DOHH2 (cell line): Measurements from ENCODE around the gene NPAS3.

ENCODE experiments used
- H3F3A ChIP-seq: fragments of 200-600 bp; sonication (generic), shearing (Covaris generic); 2 replicates; pipeline ENCODE4 v1.6.0; 2016; ENCODE audit warnings: antibody characterized with exemption, mild to moderate bottlenecking; ENCODE audit not compliant: control insufficient read depth, insufficient read depth
- H3K27ac ChIP-seq: fragments of 200-600 bp; sonication (generic); 2 replicates; pipeline ENCODE4 v1.5.1; 2014; ENCODE audit warnings: low read depth, mild to moderate bottlenecking, low read length, moderate library complexity
- H3K27me3 ChIP-seq: fragments of 200-600 bp; sonication (generic); 2 replicates; pipeline ENCODE4 v1.6.1; 2014; ENCODE audit warnings: mild to moderate bottlenecking, low read length, mixed read lengths; ENCODE audit not compliant: control insufficient read depth
- H3K36me3 ChIP-seq: fragments of 200-600 bp; sonication (generic); 2 replicates; pipeline ENCODE4 v1.6.1; 2014; ENCODE audit warnings: mild to moderate bottlenecking, low read length, moderate library complexity, mixed read lengths; ENCODE audit not compliant: control insufficient read depth
- H3K4me1 ChIP-seq: fragments of 200-600 bp; sonication (generic); 2 replicates; pipeline ENCODE4 v1.6.1; 2014; ENCODE audit warnings: mild to moderate bottlenecking, low read length, mixed read lengths; ENCODE audit not compliant: control insufficient read depth
- H3K4me2 ChIP-seq: fragments of 200-600 bp; sonication (generic); 2 replicates; pipeline ENCODE4 v1.6.0; 2014; ENCODE audit warnings: mild to moderate bottlenecking, low read length, moderate library complexity
- H3K4me3 ChIP-seq: fragments of 200-600 bp; sonication (generic); 2 replicates; pipeline ENCODE4 v1.5.1; 2014; ENCODE audit warnings: mild to moderate bottlenecking, low read length, mixed read lengths
- H3K79me2 ChIP-seq: fragments of 200-600 bp; sonication (generic); 2 replicates; pipeline ENCODE4 v1.6.1; 2014; ENCODE audit warnings: mild to moderate bottlenecking, low read length, mixed read lengths; ENCODE audit not compliant: control insufficient read depth
- H3K9me2 ChIP-seq: fragments of 200-600 bp; sonication (generic); replicated peaks from 2 replicates; pipeline ENCODE4 v1.6.1; 2014; ENCODE audit warnings: mild to moderate bottlenecking, low read length, mixed read lengths; ENCODE audit not compliant: control insufficient read depth
- H3K9me3 ChIP-seq: fragments of 200-600 bp; sonication (generic); 2 replicates; pipeline ENCODE4 v1.6.1; 2014; ENCODE audit warnings: antibody characterized with exemption, low read length, mixed read lengths; ENCODE audit not compliant: control insufficient read depth, insufficient read depth
- H4K20me1 ChIP-seq: fragments of 200-600 bp; sonication (generic); 2 replicates; pipeline ENCODE4 v1.6.0; 2014; ENCODE audit warnings: low read depth, mild to moderate bottlenecking, antibody characterized with exemption, low read length, moderate library complexity; ENCODE audit not compliant: control insufficient read depth, insufficient read depth
- CTCF ChIP-seq: fragments of 200-600 bp; sonication (generic); IDR thresholded peaks from one replicate; pipeline ENCODE4 v1.5.1; 2014; ENCODE audit warnings: antibody characterized with exemption, mild to moderate bottlenecking, low read depth, low read length; ENCODE audit not compliant: poor library complexity, severe bottlenecking
- EZH2phosphoT487 ChIP-seq: fragments of 200-600 bp; sonication (generic); IDR thresholded peaks from 2 replicates; pipeline ENCODE4 v1.6.1; 2017; ENCODE audit warnings: borderline replicate concordance, mild to moderate bottlenecking, antibody characterized with exemption, low read length, moderate library complexity, mixed read lengths

Gene NPAS3

GRCh38 chr14:33849455-33849801 lies 910.7 kb downstream of the NPAS3 start:
- Histone ChIP-seq H3K9me3 (no peaks in the 10 kb centered on the region), H3K4me2 (no peak overlapping the region), H3K79me2 (no peaks in the 10 kb centered on the region), H3K36me3 (no peaks in the 10 kb centered on the region), H3K27me3 (no peaks in the 10 kb centered on the region), H3K4me3 (no peak overlapping the region), H3K27ac (no peak overlapping the region), H3K4me1 (0 out of 2 replicates have a peak, but pooled peaks cover 4% of the 10 kb centered on the region), H3F3A (no peaks in the 10 kb centered on the region), H3K9me2 (no peaks in the 10 kb centered on the region), H4K20me1 (no peaks in the 10 kb centered on the region)
- no peak for TF ChIP-seq EZH2phosphoT487
- no peak for TF ChIP-seq CTCF

GRCh38 chr14:33850826-33851225 lies 912.1 kb downstream of the NPAS3 start:
- TF ChIP-seq CTCF (no peak), EZH2phosphoT487 (no peak)
- H3K9me2 ChIP-seq = no peaks in the 10 kb centered on the region
- 0 out of 2 replicates have a peak, but pooled peaks cover 4% of the 10 kb centered on the region for H3K4me1 ChIP-seq
- H3K4me2 ChIP-seq = no peak overlapping the region
- H3K79me2 ChIP-seq = no peaks in the 10 kb centered on the region
- H3K4me3 ChIP-seq = no peak overlapping the region
- no peaks in the 10 kb centered on the region for H3K27me3 ChIP-seq
- no peaks in the 10 kb centered on the region for H3F3A ChIP-seq
- H3K36me3 ChIP-seq = no peaks in the 10 kb centered on the region
- no peaks in the 10 kb centered on the region for H3K9me3 ChIP-seq
- no peak overlapping the region for H3K27ac ChIP-seq
- H4K20me1 ChIP-seq = no peaks in the 10 kb centered on the region

DNA sequence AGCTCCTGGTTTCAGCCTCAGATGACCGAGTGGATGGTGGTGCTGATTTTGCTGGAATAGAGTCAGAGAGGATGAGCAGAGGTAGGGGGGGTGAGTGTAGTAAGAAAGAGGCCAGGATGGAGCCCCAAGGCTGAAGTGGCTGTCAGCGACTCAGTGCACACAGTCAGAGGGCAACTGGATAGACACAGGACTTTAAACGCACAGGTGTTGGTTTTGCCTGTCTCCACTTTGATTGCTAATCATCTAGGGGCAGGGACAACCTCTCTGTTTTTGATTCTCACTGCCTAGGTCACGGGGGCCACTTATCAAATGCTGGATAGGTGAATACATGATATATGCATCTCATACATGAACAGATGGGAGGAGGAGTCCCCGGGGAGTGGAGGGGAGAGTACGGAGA lies 912.7 kb downstream of the NPAS3 start:
- Histone ChIP-seq H3K36me3 (no peaks in the 10 kb centered on the region), H3K4me1 (0 out of 2 replicates have a peak, but pooled peaks cover 4% of the 10 kb centered on the region), H4K20me1 (no peaks in the 10 kb centered on the region), H3K79me2 (no peaks in the 10 kb centered on the region), H3F3A (no peaks in the 10 kb centered on the region), H3K4me2 (no peak overlapping the region), H3K27ac (no peak overlapping the region), H3K9me3 (no peaks in the 10 kb centered on the region), H3K4me3 (no peak overlapping the region), H3K9me2 (no peaks in the 10 kb centered on the region), H3K27me3 (no peaks in the 10 kb centered on the region)
- TF ChIP-seq CTCF (no peak), EZH2phosphoT487 (no peak)

GRCh38 chr14:33851931-33852330 lies 913.3 kb downstream of the NPAS3 start:
- Histone ChIP-seq H3F3A (no peaks in the 10 kb centered on the region), H4K20me1 (no peaks in the 10 kb centered on the region), H3K9me3 (no peaks in the 10 kb centered on the region), H3K4me3 (no peak overlapping the region), H3K4me1 (0 out of 2 replicates have a peak, but pooled peaks cover 4% of the 10 kb centered on the region), H3K27ac (no peak overlapping the region), H3K79me2 (no peaks in the 10 kb centered on the region), H3K36me3 (no peaks in the 10 kb centered on the region), H3K9me2 (no peaks in the 10 kb centered on the region), H3K27me3 (no peaks in the 10 kb centered on the region), H3K4me2 (no peak overlapping the region)
- TF ChIP-seq CTCF (no peak), EZH2phosphoT487 (no peak)
